Measurements from ENCODE around the gene RPL29.
A peak's percentile ranks its signal among the peaks of the same experiment; 100 is the strongest.
"Not testable (repeated sequence)": the region's sequence is repeated elsewhere in the genome, so short reads cannot be mapped to it uniquely, and the experiment has no call there.

Gene RPL29

DNA sequence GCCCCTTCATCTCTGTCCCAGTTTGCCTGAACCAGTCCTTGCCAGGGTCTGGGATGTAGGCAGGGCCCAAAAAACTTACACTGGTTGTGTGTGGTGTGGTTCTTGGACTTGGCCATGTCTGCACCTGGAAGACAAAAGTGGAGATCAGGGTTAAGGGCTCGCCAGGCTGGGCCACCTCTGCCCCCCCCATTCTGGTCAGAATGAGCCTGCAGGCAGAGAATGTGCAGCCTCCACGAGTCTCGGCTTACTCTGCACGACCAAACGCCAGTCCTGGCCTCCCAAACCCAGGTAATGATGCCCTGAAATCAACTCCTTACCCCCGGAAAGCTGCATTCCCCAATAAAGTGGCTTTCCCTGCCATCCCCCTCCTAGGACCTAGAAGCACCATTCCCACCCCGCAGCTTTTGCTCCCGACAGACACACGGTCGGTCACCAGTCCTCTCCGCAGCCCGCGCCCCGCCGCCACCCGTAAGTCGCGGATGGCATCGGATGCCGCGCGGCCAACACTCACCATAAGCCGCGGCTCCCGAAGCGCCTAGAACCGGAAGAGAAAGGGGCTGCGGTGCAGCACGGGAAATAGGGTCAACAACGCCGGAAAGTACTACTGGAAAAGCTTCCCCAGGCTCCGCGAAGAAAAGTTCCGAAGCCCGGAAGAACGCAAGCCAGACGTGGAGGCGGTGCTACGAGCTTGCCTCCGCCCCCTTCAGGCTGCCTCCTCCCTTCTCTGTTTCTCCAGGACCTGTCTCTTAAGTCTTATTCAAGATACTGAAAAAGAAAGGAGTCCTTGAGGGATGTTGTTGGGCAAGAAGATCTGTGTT is at the start of gene RPL29:
Gene RPL29, minus strand, starts transcription at position 550 of the 818 bp plus-strand sequence. Its CDS starts 434 bp downstream, at position 116.
- peak within 1 kb of the TSS; percentile 99 for H3K4me3 ChIP-seq (ENCODE audit: low read depth, low read length)
- no peak for TF ChIP-seq CTCF (IDR thresholded peaks at IDR 0.05; ENCODE audit: borderline replicate concordance, insufficient read depth, low read depth, low read length)

DNA sequence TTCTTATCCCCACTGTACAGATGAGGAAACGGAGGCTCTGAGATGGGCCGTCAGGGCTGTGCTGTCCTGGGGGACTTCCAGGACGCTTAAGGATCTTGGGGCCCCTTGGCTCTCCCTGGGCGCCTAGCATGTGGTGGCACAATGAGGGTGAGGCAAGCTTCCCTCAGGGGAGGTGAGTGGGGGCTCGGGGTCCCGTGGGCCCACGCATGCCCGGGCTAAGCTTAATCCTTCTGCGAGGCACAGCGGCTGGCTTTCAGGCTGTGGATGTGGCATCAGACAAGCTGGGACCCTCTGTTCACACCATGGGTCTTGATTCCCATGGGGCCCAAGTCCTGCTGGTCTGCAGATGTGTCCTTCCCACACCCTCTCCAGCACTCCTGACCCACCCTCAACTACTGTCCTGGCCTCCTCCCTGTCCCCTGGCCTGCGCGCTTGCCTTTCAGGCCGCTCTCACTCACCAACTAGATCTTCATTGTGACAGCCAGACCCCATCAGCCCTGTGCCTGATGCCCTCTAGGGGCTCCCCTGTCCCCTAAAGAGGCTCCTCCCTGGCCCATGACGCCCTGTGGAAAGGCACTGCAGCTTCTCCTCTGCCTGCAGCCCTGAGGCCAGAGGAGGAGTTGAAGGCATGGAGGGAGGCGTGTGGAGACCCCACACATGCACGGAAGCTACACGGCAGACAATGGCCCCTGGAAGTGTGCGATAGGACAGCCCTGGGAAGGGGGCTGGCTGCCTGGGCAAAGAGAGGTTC is 49.3 kb upstream of the RPL29 start:
- 0 out of 2 replicates have a peak, but pooled peaks have one; percentile 19 for TF ChIP-seq CTCF (IDR thresholded peaks at IDR 0.05; ENCODE audit: borderline replicate concordance, insufficient read depth, low read depth, low read length)
- H3K4me3 ChIP-seq (ENCODE audit: low read depth, low read length): no peak overlapping the region

DNA sequence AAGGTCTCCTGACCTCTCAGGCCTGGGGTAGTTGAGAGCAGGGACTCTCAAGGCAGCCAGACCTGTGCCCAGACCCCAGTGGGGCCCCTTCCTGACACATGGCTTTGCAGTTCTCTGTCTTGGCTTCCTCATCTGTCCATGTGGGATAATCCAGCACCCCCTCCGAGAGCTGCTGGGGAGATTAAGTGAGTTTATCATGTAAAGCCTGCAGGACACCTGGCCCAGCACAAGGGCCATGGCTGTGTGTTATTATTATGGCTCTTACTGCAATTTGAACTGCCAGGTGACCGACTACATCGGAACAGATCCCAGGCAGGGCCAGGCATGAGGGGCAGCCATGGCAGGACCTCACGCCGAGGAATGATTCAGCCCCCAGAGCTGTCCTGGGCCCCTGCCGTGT is 48.1 kb upstream of the RPL29 start:
- TF ChIP-seq CTCF (IDR thresholded peaks at IDR 0.05; ENCODE audit: borderline replicate concordance, insufficient read depth, low read depth, low read length): no peak
- H3K4me3 ChIP-seq (ENCODE audit: low read depth, low read length): no peak overlapping the region

GRCh38 chr3:52043039-52043438 is 47.3 kb upstream of the RPL29 start:
- H3K4me3 ChIP-seq (ENCODE audit: low read depth, low read length): not testable (repeated sequence)

DNA sequence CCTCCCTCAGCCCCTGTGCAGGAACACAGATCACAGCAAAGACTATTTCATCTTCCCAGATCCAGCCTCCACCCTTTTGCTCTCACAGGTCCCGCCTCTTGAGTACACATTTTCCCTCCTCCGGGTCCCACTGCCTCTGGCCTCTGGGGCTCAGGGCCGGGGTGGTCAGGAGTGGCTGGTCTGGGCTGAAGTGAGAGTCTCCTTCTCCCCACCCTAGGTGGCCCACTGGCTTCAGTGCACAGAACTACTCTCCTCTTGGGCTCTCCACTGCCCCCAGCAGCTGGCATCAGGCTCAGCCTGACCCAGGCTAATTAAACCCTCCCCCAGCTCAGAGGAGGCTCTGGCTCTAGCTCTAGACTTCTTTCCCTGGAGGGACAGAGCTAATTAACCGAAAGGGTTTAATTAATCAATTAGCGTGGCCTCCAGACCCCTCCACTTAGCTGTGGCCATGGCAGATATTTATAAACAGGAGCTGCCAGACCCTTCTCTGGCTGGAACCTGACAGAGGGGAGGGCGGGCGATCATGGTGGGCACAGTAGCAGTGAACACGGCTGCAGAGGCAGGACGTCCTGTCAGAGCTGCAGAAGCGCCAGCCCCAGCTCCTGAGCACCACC is 45.5 kb upstream of the RPL29 start:
- no peak overlapping the region for H3K4me3 ChIP-seq (ENCODE audit: low read depth, low read length)
- TF ChIP-seq CTCF (IDR thresholded peaks at IDR 0.05; ENCODE audit: borderline replicate concordance, insufficient read depth, low read depth, low read length): no peak

- H3K4me3 ChIP-seq (ENCODE audit: low read depth, low read length): no peak overlapping the region
- no peak for TF ChIP-seq CTCF (IDR thresholded peaks at IDR 0.05; ENCODE audit: borderline replicate concordance, insufficient read depth, low read depth, low read length)
Measured at GRCh38 chr3:52040600-52040999, 44.9 kb upstream of the RPL29 start.

- no peak overlapping the region for H3K4me3 ChIP-seq (ENCODE audit: low read depth, low read length)
- TF ChIP-seq CTCF (IDR thresholded peaks at IDR 0.05; ENCODE audit: borderline replicate concordance, insufficient read depth, low read depth, low read length): no peak
Measured at GRCh38 chr3:52039846-52040245, 44.2 kb upstream of the RPL29 start.

Data from GM12875 (cell line).